IMR-90 (cell line): Measurements from ENCODE around the gene TBCK. TPM values are rescaled to one million over a fixed set of nuclear protein-coding genes. Genes with fewer than 3 reads are reported as not detected.

Experiments used
- ATAC-seq: fragments of 200-7000 bp; cut with Tn5 transposase; 2 replicates; pipeline ENCODE4 v1.9.1; 2020; ENCODE audit warnings: low read depth, mild to moderate bottlenecking, moderate library complexity
- BruUV-seq: library from RNA; stranded (reverse); fragments of 400-500 nt; replicated peaks from 2 replicates; lab custom pipeline; 2021; lab: Mats Ljungman, UMichigan
- CTCF ChIA-PET: fragments of 300-600 bp; formaldehyde crosslinking; extraction: SDS; loops from one replicate; lab custom pipeline; 2021; ENCODE audit warnings: antibody characterized with exemption; lab: Yijun Ruan, JAX
- POLR2A ChIA-PET: fragments of 300-600 bp; sonication (Branson Sonifier 250); formaldehyde crosslinking; loops from one replicate; lab custom pipeline; 2022; ENCODE audit warnings: antibody characterized with exemption; ENCODE audit not compliant: unreplicated experiment; lab: Charles Lee
- DNase-seq: peaks from one replicate; pipeline ENCODE4 v3.0.0; 2013
- H2AFZ ChIP-seq: replicated peaks from 2 replicates; pipeline ENCODE3; 2013; ENCODE audit warnings: low read length, mild to moderate bottlenecking; ENCODE audit not compliant: poor library complexity
- H2AK5ac ChIP-seq: 2 replicates; pipeline ENCODE4 v1.6.1; 2013; ENCODE audit warnings: low read depth, low read length, inconsistent platforms
- H2AK9ac ChIP-seq: replicated peaks from 2 replicates; pipeline ENCODE3; 2013; ENCODE audit warnings: mild to moderate bottlenecking, low read depth, low read length, moderate library complexity; ENCODE audit not compliant: poor library complexity
- H2BK120ac ChIP-seq: 2 replicates; pipeline ENCODE4 v1.6.1; 2013; ENCODE audit warnings: low read depth, low read length, inconsistent platforms
- H2BK15ac ChIP-seq: 3 replicates; pipeline ENCODE4 v1.6.1; 2013; ENCODE audit warnings: low read depth, low read length, inconsistent platforms
- H2BK20ac ChIP-seq: 2 replicates; pipeline ENCODE4 v1.6.1; 2013; ENCODE audit warnings: low read depth, mild to moderate bottlenecking, inconsistent platforms, low read length, moderate library complexity
- H2BK5ac ChIP-seq: 2 replicates; pipeline ENCODE4 v1.6.1; 2013; ENCODE audit warnings: mild to moderate bottlenecking, low read depth, low read length, inconsistent platforms; ENCODE audit not compliant: poor library complexity, severe bottlenecking
- H3K14ac ChIP-seq: replicated peaks from 2 replicates; pipeline ENCODE4 v1.6.1; 2013; ENCODE audit warnings: low read depth, low read length, inconsistent platforms
- H3K18ac ChIP-seq: 2 replicates; pipeline ENCODE4 v1.6.1; 2013; ENCODE audit warnings: low read depth, low read length, control low read depth
- H3K23ac ChIP-seq: 2 replicates; pipeline ENCODE4 v1.6.1; 2013; ENCODE audit warnings: low read depth, low read length, inconsistent platforms
- H3K27ac ChIP-seq: 2 replicates; pipeline ENCODE4 v1.5.1; 2013; ENCODE audit warnings: mild to moderate bottlenecking, control low read depth, low read length; ENCODE audit not compliant: insufficient read depth
- H3K27me3 ChIP-seq: 2 replicates; pipeline ENCODE4 v1.6.1; 2013; ENCODE audit warnings: low read length; ENCODE audit not compliant: control insufficient read depth, insufficient read depth
- H3K36me3 ChIP-seq: 2 replicates; pipeline ENCODE4 v1.6.1; 2013; ENCODE audit warnings: low read length, mixed read lengths; ENCODE audit not compliant: control insufficient read depth, insufficient read depth
- H3K4ac ChIP-seq: 2 replicates; pipeline ENCODE4 v1.6.1; 2013; ENCODE audit warnings: low read depth, low read length, inconsistent platforms
- H3K4me1 ChIP-seq: 2 replicates; pipeline ENCODE4 v1.6.1; 2013; ENCODE audit warnings: low read length, mixed read lengths; ENCODE audit not compliant: control insufficient read depth, insufficient read depth
- H3K4me2 ChIP-seq: 2 replicates; pipeline ENCODE4 v1.6.1; 2013; ENCODE audit warnings: low read depth, mild to moderate bottlenecking, control low read depth, low read length, moderate library complexity
- H3K4me3 ChIP-seq: 2 replicates; pipeline ENCODE4 v1.5.1; 2013; ENCODE audit warnings: low read depth, mild to moderate bottlenecking, control low read depth, low read length, moderate library complexity; ENCODE audit not compliant: insufficient read depth
- H3K56ac ChIP-seq: 2 replicates; pipeline ENCODE4 v1.6.1; 2013; ENCODE audit warnings: low read length, inconsistent platforms; ENCODE audit not compliant: insufficient read depth; ENCODE audit errors: extremely low read depth
- H3K79me1 ChIP-seq, 2 experiments: 2 replicates each; pipeline ENCODE4 v1.6.1; 2013; ENCODE audit warnings: low read length in 2 of 2, inconsistent platforms in 1 of 2, low read depth in 1 of 2
- H3K9ac ChIP-seq: 2 replicates; pipeline ENCODE4 v1.6.1; 2013; ENCODE audit warnings: low read depth, low read length, control low read depth
- H3K9me1 ChIP-seq: 2 replicates; pipeline ENCODE4 v1.6.1; 2013; ENCODE audit warnings: low read length, inconsistent platforms; ENCODE audit not compliant: insufficient read depth
- H3K9me3 ChIP-seq: 2 replicates; pipeline ENCODE4 v1.6.1; 2013; ENCODE audit warnings: low read length; ENCODE audit not compliant: control insufficient read depth, insufficient read depth
- H4K20me1 ChIP-seq: 2 replicates; pipeline ENCODE4 v1.6.1; 2013; ENCODE audit warnings: low read length, inconsistent platforms; ENCODE audit not compliant: insufficient read depth
- H4K5ac ChIP-seq: 2 replicates; pipeline ENCODE4 v1.6.1; 2013; ENCODE audit warnings: mild to moderate bottlenecking, low read depth, low read length, control low read depth
- H4K8ac ChIP-seq, 2 experiments: 2 replicates each; pipeline ENCODE4 v1.6.1; 2013; ENCODE audit warnings: low read depth in 2 of 2, low read length in 2 of 2, control low read depth in 1 of 2, inconsistent platforms in 1 of 2
- H4K91ac ChIP-seq: 2 replicates; pipeline ENCODE4 v1.6.1; 2013; ENCODE audit warnings: low read depth, low read length, inconsistent platforms; ENCODE audit not compliant: insufficient read depth
- BHLHE40 ChIP-seq: fragments of 150-350 bp; IDR thresholded peaks from 2 replicates; pipeline ENCODE4 v1.6.1; 2016; ENCODE audit warnings: mild to moderate bottlenecking, low read depth, low read length
- CEBPB ChIP-seq: IDR thresholded peaks from 2 replicates; pipeline ENCODE4 v1.6.1; 2012; ENCODE audit warnings: low read depth, low read length, improper control_type of control experiment
- CHD1 ChIP-seq: IDR thresholded peaks from 2 replicates; pipeline ENCODE4 v1.6.1; 2012; ENCODE audit warnings: low read depth, low read length, improper control_type of control experiment
- CTCF ChIP-seq: conservative IDR thresholded peaks from 2 replicates; pipeline ENCODE4 v1.5.1; 2012; ENCODE audit warnings: mild to moderate bottlenecking, low read depth, low read length, improper control_type of control experiment
- MAFK ChIP-seq: IDR thresholded peaks from 2 replicates; pipeline ENCODE4 v1.6.1; 2012; ENCODE audit warnings: low read depth, low read length, improper control_type of control experiment
- MXI1 ChIP-seq: IDR thresholded peaks from 2 replicates; pipeline ENCODE4 v1.6.1; 2012; ENCODE audit warnings: low read depth, mild to moderate bottlenecking, low read length, moderate library complexity, borderline replicate concordance
- RAD21 ChIP-seq: IDR thresholded peaks from 2 replicates; pipeline ENCODE4 v1.6.1; 2012; ENCODE audit warnings: low read length, improper control_type of control experiment
- SMC3 ChIP-seq: fragments of 150-350 bp; IDR thresholded peaks from 2 replicates; pipeline ENCODE4 v1.6.1; 2016; ENCODE audit warnings: low read depth, mild to moderate bottlenecking, antibody characterized with exemption, low read length, moderate library complexity
- WGBS, 2 experiments: methylation state at CpG; one replicate each; pipeline versions ENCODE4 v1.1.5 to v1.1.7; 2013; ENCODE audit warnings: missing lambda C conversion rate in 2 of 2; ENCODE audit not compliant: insufficient read length in 1 of 2; ENCODE audit errors: extremely low coverage in 2 of 2; 5-methylcytosine and 5-hydroxymethylcytosine counted together
- dilution Hi-C: fragments of 300-500 bp; cut with HindIII; formaldehyde crosslinking; loops from one replicate; pipeline ENCODE4 v1.14.3; 2018; ENCODE audit warnings: low sequenced_read_pairs; ENCODE audit not compliant: unreplicated experiment
- in situ Hi-C: fragments of 300-500 bp; cut with MboI; formaldehyde crosslinking; loops from 3 replicates; pipeline ENCODE4 v1.14.3; 2019; ENCODE audit warnings: low sequenced_read_pairs, inconsistent platforms, mixed read lengths
- intact Hi-C: fragments of 100-400 bp; cut with micrococcal nuclease; formaldehyde crosslinking; loops from 2 replicates; pipeline ENCODE4 v1.10.0; 2022
- polyA plus RNA-seq, 3 experiments: library from polyadenylated mRNA; depleted of rRNA; stranded (reverse); fragments of >200 nt; gene quantifications; 2 replicates each; pipeline ENCODE4 v1.2.3, GENCODE V29; 2012; ENCODE audit warnings: low replicate concordance in 1 of 3
- total RNA-seq: library from RNA; depleted of rRNA; stranded (reverse); fragments of >200 nt; gene quantifications from 2 replicates; pipeline ENCODE4 v1.2.3, GENCODE V29; 2012

TBCK gene
- total and polyA plus RNA-seq, 2 of the 4 experiments (the other 2 are of a cell fraction), result 10.7 to 29.9 TPM

GRCh38 chr4:106238820-106239420 lies 77.1 kb downstream of the TBCK start:
- TF ChIP-seq SMC3 (peak; percentile 27; the same call in 1 of the 2 replicates), CHD1 (no peak), BHLHE40 (no peak), MXI1 (no peak), CEBPB (no peak), RAD21 (peak; percentile 35), CTCF (peak; percentile 51), MAFK (no peak)
- Histone ChIP-seq H3K36me3 (0 out of 2 replicates have a peak, but pooled peaks cover 3% of the 10 kb centered on the region), H3K14ac (no peak overlapping the region), H3K9me3 (no peaks in the 10 kb centered on the region), H3K27me3 (no peaks in the 10 kb centered on the region), H4K20me1 (no peaks in the 10 kb centered on the region), H2BK20ac (no peak overlapping the region), H2BK15ac (no peak overlapping the region), H3K9me1 (no peaks in the 10 kb centered on the region), H4K91ac (no peak overlapping the region), H3K9ac (no peak overlapping the region), H2BK120ac (no peak overlapping the region), H2AFZ (no peak overlapping the region), H2AK5ac (no peak overlapping the region), H4K8ac (no peak overlapping the region), H2BK5ac (no peak overlapping the region), H3K4ac (no peak overlapping the region), H4K5ac (no peak overlapping the region), H3K18ac (no peak overlapping the region), H3K56ac (no peak overlapping the region), H3K79me1 (no peaks in the 10 kb centered on the region), H3K4me2 (no peak overlapping the region), H3K4me3 (no peak overlapping the region), H3K27ac (no peak overlapping the region), H3K4me1 (no peaks in the 10 kb centered on the region), H3K23ac (no peak overlapping the region), H2AK9ac (no peak overlapping the region)
- POLR2A ChIA-PET, result no interaction called here
- intact Hi-C loops (no loop called here), dilution Hi-C loops (no loop called here), in situ Hi-C loops (no loop called here)
- CTCF ChIA-PET, result interaction anchor here (0.7 to 1.9 kb wide), 3 partner anchors 9 to 18 kb away, joined by 3 to 6 read pairs (median 4); no protein-coding TSS in a partner anchor
- ATAC-seq (peak; percentile 76), DNase-seq (peak; percentile 34)
- no CpG with 5 or more reads among the region's 2 CpGs for WGBS, 2 experiments
- BruUV-seq, result no TSS peak
